HG03571 (cell line): Measurements from ENCODE around the gene SLFNL1.

ENCODE experiments used
- ATAC-seq: cut with Tn5 transposase; IDR thresholded peaks from one replicate; pipeline ENCODE4 v1.9.1; 2021; ENCODE audit not compliant: unreplicated experiment

SLFNL1 gene

GRCh38 chr1:41020654-41021053, 871 bp downstream of the SLFNL1 start:
- ATAC-seq, result no peak

GRCh38 chr1:41020109-41020576, 1.4 kb downstream of the SLFNL1 start:
- no peak for ATAC-seq

DNA sequence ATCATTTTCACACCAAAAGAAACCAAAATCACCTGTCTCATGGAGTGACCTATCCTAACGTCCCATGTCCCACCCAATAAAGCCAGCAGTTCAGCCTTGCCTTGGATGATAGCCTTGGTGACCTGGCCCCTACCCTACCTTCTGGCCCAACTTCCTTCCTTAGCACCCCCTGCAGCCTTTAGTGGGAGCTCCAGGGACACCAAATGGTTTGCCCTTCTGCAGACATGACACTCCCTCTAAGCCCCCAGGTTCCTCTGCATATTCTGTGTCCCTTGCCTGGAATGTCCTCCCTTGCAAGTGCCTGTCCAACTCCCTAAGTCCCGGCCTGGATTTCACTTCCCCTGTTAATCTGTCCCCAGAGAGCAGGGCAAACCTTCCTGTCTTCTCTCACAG, 2.2 kb downstream of the SLFNL1 start:
- no peak for ATAC-seq

GRCh38 chr1:41018018-41018410, 3.5 kb downstream of the SLFNL1 start:
- ATAC-seq, result no peak

- ATAC-seq, result no peak
These were observed 4.1 kb downstream of the SLFNL1 start for GRCh38 chr1:41017141-41018017.

GRCh38 chr1:41015897-41016470, 5.5 kb downstream of the SLFNL1 start:
- no peak for ATAC-seq

GRCh38 chr1:41015281-41015896, 6.1 kb downstream of the SLFNL1 start:
- ATAC-seq, result no peak

DNA sequence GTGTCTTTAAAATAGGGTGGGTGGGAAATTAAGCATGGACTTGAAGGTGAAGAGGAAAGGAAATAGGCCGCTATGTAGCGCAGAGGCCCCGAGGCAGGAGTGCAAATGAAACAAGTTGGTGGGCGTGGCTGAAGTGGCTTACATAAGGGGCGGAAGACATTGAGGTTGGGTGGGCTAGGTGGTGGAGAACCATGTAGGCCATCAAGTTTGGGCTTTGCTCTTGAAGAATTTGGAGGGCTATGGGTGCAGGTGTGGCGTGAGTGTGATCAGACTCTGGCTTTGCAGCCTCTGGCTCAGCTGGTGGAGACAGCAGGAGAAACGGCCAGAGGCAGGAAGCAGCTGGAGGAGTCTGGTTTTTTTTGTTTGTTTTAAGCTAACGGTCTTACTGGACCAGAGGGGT, 6.7 kb downstream of the SLFNL1 start:
- no peak for ATAC-seq

DNA sequence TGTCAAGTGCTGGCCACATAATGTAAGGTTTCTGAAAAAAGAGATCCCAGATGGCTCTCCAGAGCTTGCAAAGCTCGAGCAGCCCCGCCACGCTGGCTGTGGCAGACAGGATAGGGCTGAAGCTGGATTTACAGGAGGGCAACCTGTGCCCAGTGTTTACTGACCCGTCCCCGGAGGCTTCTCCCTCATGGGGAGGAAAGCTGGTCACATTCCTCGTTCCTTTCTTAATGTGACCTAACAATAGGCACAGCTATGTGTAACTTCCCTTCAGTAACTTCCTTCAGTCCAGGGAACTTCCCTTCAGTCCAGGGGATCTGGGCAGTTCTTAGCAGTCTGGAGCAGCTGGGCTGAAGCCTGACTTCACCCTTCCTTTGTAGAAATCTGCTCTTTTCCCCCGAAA, 7.7 kb downstream of the SLFNL1 start:
- no peak for ATAC-seq

- no peak for ATAC-seq
These were observed 8.5 kb downstream of the SLFNL1 start for GRCh38 chr1:41013024-41013423.

DNA sequence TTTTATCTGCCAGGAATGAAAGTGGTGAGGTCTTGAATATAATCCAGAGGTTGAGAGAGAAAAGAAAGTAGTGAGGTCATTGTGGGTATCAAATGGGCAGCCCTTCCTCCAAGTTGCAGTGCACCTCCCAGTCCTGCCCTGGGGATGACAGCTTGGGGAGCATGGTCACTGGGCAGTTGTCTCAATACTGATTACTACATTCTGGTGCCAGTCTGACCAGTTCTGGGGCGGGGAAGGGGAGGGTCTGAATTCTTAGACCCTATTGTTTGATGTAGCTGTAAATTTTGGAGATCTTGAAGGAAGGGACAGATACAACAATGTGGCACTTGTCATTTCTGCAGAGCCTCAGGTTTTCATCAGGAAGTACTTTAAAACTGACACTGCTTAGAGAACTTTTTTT, 11.2 kb downstream of the SLFNL1 start:
- ATAC-seq, result no peak

DNA sequence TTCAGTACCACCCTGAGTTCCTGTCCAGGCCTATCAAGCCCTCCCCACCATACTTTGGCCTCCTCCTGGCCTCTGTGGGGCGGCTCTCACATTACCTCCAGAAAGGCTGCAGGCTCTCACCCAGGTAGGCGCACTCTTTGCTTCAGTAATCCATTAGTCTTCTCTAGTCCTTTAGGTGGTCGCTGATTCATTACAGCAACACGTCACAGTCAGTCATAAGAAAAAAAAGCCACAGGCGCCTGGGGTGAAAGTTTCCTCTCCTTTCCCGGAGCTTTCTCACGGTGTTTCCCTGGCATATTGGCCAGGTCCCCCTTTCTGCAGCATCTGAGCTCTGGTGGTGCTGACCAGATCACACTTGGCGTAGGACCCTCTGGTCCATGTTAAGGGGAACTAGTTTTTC, 12.1 kb downstream of the SLFNL1 start:
- no peak for ATAC-seq

GRCh38 chr1:41006942-41007865, 14.3 kb downstream of the SLFNL1 start:
- no peak for ATAC-seq

GRCh38 chr1:41005876-41006275, 15.6 kb downstream of the SLFNL1 start:
- no peak for ATAC-seq

DNA sequence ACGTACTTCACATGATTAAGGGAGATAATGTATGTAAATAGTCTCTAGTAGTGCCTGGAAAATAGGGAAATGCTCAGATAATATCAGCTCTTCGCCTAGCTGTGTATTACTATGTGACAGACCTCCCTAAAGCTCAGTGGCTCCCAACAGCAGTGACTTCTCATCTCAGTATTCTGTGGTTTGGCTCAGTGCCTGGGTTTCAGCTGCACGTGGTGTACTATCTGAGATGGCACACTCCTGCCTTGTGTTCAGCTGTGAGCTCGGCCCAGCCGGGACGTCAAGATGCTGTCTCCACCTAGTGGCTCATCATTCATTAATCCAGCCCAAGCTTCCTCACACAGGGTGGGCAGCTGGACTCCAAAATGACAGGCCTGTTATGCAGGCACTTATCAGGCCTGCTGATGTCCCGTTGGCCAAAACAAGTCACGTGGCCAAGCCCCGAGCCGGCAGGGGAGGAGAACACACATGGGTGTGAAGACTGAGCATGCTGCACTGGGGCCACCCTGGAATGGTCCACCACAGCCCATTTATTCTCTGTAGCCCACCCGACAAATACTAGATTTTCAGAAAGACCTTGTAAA, 17.8 kb downstream of the SLFNL1 start:
- ATAC-seq, result peak; percentile 97

DNA sequence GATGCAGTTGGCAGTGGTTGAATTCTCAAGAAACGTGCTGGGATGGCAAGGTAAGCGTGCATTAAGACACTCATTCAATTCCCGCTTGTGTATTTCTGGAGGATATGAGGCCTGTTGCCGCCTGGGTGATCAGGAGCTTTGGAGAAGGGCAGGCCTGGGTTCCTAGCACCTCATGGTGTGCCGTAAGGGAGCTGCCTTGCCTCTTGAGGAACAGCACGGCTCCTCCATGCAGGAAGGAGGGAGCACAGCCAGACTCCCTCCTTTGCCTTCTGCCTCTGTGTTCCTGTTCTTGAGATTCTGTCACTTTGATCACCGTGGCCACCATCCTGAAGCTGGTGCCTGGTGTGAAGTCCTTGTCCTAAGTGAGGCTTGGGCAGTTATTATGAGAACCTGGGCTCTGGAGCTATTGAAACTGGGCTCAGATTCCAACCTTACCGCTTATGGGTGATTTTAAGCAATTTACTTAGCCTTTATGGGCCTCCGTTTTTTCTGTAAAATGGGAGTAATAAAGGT, 18.3 kb downstream of the SLFNL1 start:
- no peak for ATAC-seq

GRCh38 chr1:40998668-40999067, 22.9 kb downstream of the SLFNL1 start:
- ATAC-seq, result no peak

DNA sequence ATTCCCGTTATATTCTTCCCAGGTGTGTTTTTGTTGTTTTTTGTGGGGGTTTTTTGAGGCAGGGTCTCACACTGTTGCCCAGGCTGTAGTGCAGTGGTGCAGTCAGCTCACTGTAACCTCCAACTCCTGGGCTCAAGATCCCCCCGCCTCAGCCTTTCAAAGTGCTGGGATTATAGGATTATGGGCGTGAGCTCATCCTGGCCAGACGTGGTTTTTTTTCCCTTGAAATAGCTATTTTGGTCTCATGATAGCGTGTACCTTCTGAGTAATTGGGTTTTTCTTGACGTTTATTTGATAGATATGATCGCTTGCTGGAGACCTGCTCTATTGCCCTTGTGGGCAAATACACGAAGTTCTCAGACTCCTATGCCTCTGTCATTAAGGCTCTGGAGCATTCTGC, 24.4 kb downstream of the SLFNL1 start:
- ATAC-seq, result no peak

- no peak for ATAC-seq
These were observed 32.5 kb downstream of the SLFNL1 start for GRCh38 chr1:40989066-40989465.

DNA sequence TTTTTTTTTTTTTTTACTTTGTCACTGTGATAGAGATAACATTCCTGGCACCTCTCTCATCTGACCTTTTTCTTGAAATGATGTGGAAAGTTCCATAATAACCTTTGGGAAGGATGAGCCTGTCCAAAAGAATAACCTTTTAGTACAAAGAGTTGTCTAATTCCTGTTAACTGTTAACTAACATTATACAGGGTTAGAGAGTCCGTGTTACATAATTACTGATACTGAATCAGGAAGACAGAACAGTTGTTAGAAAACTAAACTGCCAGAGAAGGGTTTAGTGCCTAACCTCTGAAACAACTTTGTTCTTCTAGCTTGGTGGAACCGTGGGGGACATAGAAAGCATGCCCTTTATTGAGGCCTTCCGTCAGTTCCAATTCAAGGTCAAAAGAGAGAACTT, 33.2 kb downstream of the SLFNL1 start:
- ATAC-seq, result no peak
